HEK293 (cell line): ENCODE measurements around the gene F2.

Experiments used
- KLF1 ChIP-seq: fragments of 450-650 bp; formaldehyde crosslinking; IDR thresholded peaks from 2 replicates; pipeline ENCODE4 v1.5.1; 2016; ENCODE audit warnings: missing biosample characterization, missing genetic modification characterization
- YY2 ChIP-seq: fragments of 450-650 bp; formaldehyde crosslinking; IDR thresholded peaks from 2 replicates; pipeline ENCODE4 v1.5.1; 2016; ENCODE audit warnings: missing biosample characterization, missing genetic modification characterization
- ZFP69B ChIP-seq: fragments of 450-650 bp; formaldehyde crosslinking; IDR thresholded peaks from 2 replicates; pipeline ENCODE4 v1.5.1; 2016; ENCODE audit warnings: missing biosample characterization, missing genetic modification characterization
- ZNF221 ChIP-seq: fragments of 450-650 bp; formaldehyde crosslinking; IDR thresholded peaks from 2 replicates; pipeline ENCODE4 v1.5.1; 2017; ENCODE audit warnings: missing biosample characterization, missing genetic modification characterization, borderline replicate concordance
- ZNF354C ChIP-seq: fragments of 450-650 bp; formaldehyde crosslinking; IDR thresholded peaks from 2 replicates; pipeline ENCODE4 v1.5.1; 2016; ENCODE audit warnings: missing biosample characterization, missing genetic modification characterization, low read depth, borderline replicate concordance
- ZNF416 ChIP-seq: fragments of 450-650 bp; formaldehyde crosslinking; IDR thresholded peaks from 2 replicates; pipeline ENCODE4 v1.5.1; 2016; ENCODE audit warnings: missing biosample characterization, missing genetic modification characterization
- ZNF501 ChIP-seq: fragments of 450-650 bp; formaldehyde crosslinking; IDR thresholded peaks from 2 replicates; pipeline ENCODE4 v1.5.1; 2016; ENCODE audit warnings: missing biosample characterization, missing genetic modification characterization
- ZNF530 ChIP-seq: fragments of 450-650 bp; formaldehyde crosslinking; IDR thresholded peaks from 2 replicates; pipeline ENCODE4 v1.5.1; 2016; ENCODE audit warnings: low read depth, missing biosample characterization, missing genetic modification characterization
- TF ChIP-seq, protein P1 (sequence below): fragments of 450-650 bp; formaldehyde crosslinking; IDR thresholded peaks from 2 replicates; pipeline ENCODE4 v1.5.1; 2016; ENCODE audit warnings: missing biosample characterization, missing genetic modification characterization
- TF ChIP-seq, protein P2 (sequence below): fragments of 450-650 bp; formaldehyde crosslinking; IDR thresholded peaks from 2 replicates; pipeline ENCODE4 v1.5.1; 2016; ENCODE audit warnings: missing biosample characterization, missing genetic modification characterization

DNA sequence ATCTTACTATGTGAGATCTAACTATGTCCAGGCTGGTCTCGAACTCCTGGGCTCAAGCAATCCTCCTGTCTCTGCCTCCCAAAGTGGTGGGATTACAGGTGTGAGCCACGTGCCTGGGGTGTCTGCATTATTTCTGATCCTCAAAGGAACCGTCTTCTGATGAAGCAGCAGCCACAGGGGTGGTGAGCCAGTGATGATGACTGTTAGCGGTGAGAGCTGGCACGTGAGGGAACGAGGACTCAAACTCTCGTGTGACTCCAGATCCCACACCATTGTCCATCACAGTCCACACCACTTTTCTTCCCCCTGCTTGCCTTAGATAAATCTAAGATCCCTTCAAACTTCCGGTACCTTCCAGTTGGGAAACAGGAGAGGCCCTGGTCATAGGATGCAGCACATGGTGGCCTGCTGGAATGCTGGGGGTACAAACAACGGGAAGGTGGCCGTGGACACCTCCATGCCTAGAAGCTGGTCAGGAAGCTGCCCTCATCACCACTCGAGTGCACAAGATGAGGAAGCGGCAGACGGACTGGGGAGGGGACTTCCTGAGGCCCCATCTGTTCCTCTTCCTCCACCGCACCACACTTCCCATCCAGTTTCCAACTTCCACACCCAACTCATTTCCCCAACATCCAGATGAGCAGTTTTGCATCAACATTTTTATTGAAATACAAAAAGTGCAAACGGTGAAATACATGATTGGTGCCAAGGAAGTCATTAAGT is 42.4 kb upstream of the F2 start:
- TF ChIP-seq ZNF416 (no peak), ZNF501 (tag by site-specific recombination) (no peak), ZNF530 (tag by site-specific recombination) (no peak), ZNF354C (no peak), KLF1 (no peak), ZFP69B (tag by site-specific recombination) (no peak), ZNF221 (no peak), YY2 (tag by site-specific recombination) (no peak)
- TF ChIP-seq, protein P1, sequence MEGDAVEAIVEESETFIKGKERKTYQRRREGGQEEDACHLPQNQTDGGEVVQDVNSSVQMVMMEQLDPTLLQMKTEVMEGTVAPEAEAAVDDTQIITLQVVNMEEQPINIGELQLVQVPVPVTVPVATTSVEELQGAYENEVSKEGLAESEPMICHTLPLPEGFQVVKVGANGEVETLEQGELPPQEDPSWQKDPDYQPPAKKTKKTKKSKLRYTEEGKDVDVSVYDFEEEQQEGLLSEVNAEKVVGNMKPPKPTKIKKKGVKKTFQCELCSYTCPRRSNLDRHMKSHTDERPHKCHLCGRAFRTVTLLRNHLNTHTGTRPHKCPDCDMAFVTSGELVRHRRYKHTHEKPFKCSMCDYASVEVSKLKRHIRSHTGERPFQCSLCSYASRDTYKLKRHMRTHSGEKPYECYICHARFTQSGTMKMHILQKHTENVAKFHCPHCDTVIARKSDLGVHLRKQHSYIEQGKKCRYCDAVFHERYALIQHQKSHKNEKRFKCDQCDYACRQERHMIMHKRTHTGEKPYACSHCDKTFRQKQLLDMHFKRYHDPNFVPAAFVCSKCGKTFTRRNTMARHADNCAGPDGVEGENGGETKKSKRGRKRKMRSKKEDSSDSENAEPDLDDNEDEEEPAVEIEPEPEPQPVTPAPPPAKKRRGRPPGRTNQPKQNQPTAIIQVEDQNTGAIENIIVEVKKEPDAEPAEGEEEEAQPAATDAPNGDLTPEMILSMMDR = no peak
- TF ChIP-seq, protein P2, sequence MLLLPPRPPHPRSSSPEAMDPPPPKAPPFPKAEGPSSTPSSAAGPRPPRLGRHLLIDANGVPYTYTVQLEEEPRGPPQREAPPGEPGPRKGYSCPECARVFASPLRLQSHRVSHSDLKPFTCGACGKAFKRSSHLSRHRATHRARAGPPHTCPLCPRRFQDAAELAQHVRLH = no peak
